BE2C (cell line): ENCODE data around the gene CLTC. TPM values are rescaled to one million over a fixed set of nuclear protein-coding genes. Genes with fewer than 3 reads are reported as not detected.
A peak's percentile ranks its signal among the peaks of the same experiment; 100 is the strongest.
"Not testable (repeated sequence)": the region's sequence is repeated elsewhere in the genome, so short reads cannot be mapped to it uniquely, and the experiment has no call there.

Experiments
- DNase-seq: peaks from one replicate; pipeline ENCODE4 v3.0.0-alpha.2; 2020
- H3K27me3 ChIP-seq: fragments of 250-450 bp; sonication (Bioruptor Pico); 2 replicates; pipeline ENCODE4 v1.5.1; 2020; ENCODE audit warnings: mild to moderate bottlenecking
- H3K36me3 ChIP-seq: fragments of 250-450 bp; sonication (Bioruptor Pico); 2 replicates; pipeline ENCODE4 v1.5.1; 2020; ENCODE audit warnings: mild to moderate bottlenecking
- H3K4me1 ChIP-seq: fragments of 250-450 bp; sonication (Bioruptor Pico); 2 replicates; pipeline ENCODE4 v1.5.1; 2020
- H3K4me3 ChIP-seq: 2 replicates; pipeline ENCODE4 v1.5.1; 2011; ENCODE audit warnings: low read depth, low read length
- H3K9me3 ChIP-seq: fragments of 250-450 bp; sonication (Bioruptor Pico); 2 replicates; pipeline ENCODE4 v1.5.1; 2020
- CTCF ChIP-seq: IDR thresholded peaks from 2 replicates; pipeline ENCODE4 v1.5.1; 2012; ENCODE audit warnings: mild to moderate bottlenecking, low read depth, low read length
- polyA plus RNA-seq: library from polyadenylated mRNA; unstranded; fragments of >200 nt; gene quantifications from one replicate; pipeline ENCODE4 v1.2.1, GENCODE V29; 2012; ENCODE audit warnings: low read depth, missing spikeins; ENCODE audit not compliant: insufficient read length, insufficient read depth

Gene CLTC
- polyA plus RNA-seq, result 94.1 TPM

- DNase-seq, result peak; percentile 92
- Histone ChIP-seq H3K4me1 (peaks cover 12% of the 10 kb centered on the region; the same call in 1 of the 2 replicates), H3K9me3 (no peaks in the 10 kb centered on the region), H3K27me3 (no peaks in the 10 kb centered on the region), H3K4me3 (peak within 1 kb of the TSS; percentile 97), H3K36me3 (peaks cover 13% of the 10 kb centered on the region)
- TF ChIP-seq CTCF, result no peak
Observed at GRCh38 chr17:59619298-59620063, at the start of gene CLTC. CLTC (plus strand) TSS chr17:59619895; CDS start chr17:59620132, 237 bp downstream.

- Histone ChIP-seq H3K4me3 (no peak overlapping the region), H3K36me3 (peaks cover 11% of the 10 kb centered on the region), H3K4me1 (no peaks in the 10 kb centered on the region), H3K9me3 (no peaks in the 10 kb centered on the region), H3K27me3 (no peaks in the 10 kb centered on the region)
- no peak for TF ChIP-seq CTCF
- DNase-seq, result no peak
Observed at GRCh38 chr17:59572301-59572924, 47.3 kb upstream of the CLTC start.

- H3K36me3 ChIP-seq, H3K4me1 ChIP-seq, H3K9me3 ChIP-seq, H3K27me3 ChIP-seq, DNase-seq, H3K4me3 ChIP-seq: not testable (repeated sequence)
Observed at GRCh38 chr17:59584168-59584567, 35.5 kb upstream of the CLTC start.

GRCh38 chr17:59600169-59600568 lies 19.5 kb upstream of the CLTC start:
- Histone ChIP-seq H3K4me1 (no peaks in the 10 kb centered on the region), H3K27me3 (no peaks in the 10 kb centered on the region), H3K4me3 (no peak overlapping the region), H3K36me3 (peaks cover 25% of the 10 kb centered on the region), H3K9me3 (no peaks in the 10 kb centered on the region)
- no peak for DNase-seq
- no peak for TF ChIP-seq CTCF

- no peaks in the 10 kb centered on the region for H3K4me1 ChIP-seq
- peaks cover 30% of the 10 kb centered on the region for H3K36me3 ChIP-seq
- no peak for DNase-seq
- TF ChIP-seq CTCF, result no peak
- H3K4me3 ChIP-seq, result no peak overlapping the region
- no peaks in the 10 kb centered on the region for H3K27me3 ChIP-seq
- H3K9me3 ChIP-seq, result no peaks in the 10 kb centered on the region
Observed at GRCh38 chr17:59601130-59601529, 18.6 kb upstream of the CLTC start.

- no peak for DNase-seq
- Histone ChIP-seq H3K4me1 (no peaks in the 10 kb centered on the region), H3K36me3 (peaks cover 26% of the 10 kb centered on the region), H3K27me3 (no peaks in the 10 kb centered on the region), H3K9me3 (no peaks in the 10 kb centered on the region), H3K4me3 (no peak overlapping the region)
- no peak for TF ChIP-seq CTCF
Observed at GRCh38 chr17:59607061-59607460, 12.6 kb upstream of the CLTC start.
